LNCAP (cell line): ENCODE measurements around the gene CALHM3.

Source experiments
- TF ChIP-seq, protein P1 (sequence below): fragments of 450-650 bp; IDR thresholded peaks from 2 replicates; pipeline ENCODE4 v1.5.1; 2017; ENCODE audit warnings: mild to moderate bottlenecking

The CALHM3 gene

GRCh38 chr10:103513380-103514060 lies 34.5 kb upstream of the CALHM3 start:
- TF ChIP-seq, protein P1, sequence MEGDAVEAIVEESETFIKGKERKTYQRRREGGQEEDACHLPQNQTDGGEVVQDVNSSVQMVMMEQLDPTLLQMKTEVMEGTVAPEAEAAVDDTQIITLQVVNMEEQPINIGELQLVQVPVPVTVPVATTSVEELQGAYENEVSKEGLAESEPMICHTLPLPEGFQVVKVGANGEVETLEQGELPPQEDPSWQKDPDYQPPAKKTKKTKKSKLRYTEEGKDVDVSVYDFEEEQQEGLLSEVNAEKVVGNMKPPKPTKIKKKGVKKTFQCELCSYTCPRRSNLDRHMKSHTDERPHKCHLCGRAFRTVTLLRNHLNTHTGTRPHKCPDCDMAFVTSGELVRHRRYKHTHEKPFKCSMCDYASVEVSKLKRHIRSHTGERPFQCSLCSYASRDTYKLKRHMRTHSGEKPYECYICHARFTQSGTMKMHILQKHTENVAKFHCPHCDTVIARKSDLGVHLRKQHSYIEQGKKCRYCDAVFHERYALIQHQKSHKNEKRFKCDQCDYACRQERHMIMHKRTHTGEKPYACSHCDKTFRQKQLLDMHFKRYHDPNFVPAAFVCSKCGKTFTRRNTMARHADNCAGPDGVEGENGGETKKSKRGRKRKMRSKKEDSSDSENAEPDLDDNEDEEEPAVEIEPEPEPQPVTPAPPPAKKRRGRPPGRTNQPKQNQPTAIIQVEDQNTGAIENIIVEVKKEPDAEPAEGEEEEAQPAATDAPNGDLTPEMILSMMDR: no peak

DNA sequence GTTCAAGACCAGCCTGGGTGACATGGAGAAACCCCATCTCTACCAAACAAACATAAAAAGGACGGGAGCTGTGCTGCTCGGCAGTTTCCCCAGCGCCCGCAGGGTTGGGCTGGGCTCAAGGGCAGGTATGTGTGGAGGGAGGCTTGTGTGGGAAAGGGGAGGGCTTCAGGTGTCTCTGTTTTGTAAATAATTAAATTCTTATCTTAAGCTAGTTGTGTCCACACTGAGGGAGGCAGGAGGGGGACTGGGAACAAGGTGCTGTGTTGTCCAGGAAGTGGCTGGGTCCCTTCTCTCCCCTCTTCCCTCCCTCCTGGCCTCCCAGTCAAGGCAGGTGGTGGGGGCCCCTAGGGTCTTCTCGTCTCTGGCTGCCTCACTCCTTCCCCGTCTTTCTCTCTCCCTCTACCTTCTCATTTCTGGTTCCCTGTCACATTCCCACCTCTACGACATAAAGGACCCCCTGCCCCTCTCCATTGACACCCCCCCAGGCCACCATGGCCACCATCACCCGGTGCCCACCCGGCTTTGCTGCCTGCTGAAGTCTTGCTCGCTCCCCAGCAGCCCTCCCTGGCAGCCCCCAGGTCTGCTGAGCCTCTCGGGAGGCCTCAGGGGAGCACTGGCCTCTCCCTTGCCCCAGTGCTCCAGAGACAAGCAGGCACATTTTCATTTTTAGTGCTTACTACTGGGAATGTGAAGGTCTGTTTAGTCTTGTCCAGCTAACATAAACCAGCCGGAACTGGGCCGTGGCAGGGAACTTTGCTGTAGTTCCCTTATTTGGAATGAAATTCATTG lies 33.7 kb upstream of the CALHM3 start:
- TF ChIP-seq, protein P1: no peak

DNA sequence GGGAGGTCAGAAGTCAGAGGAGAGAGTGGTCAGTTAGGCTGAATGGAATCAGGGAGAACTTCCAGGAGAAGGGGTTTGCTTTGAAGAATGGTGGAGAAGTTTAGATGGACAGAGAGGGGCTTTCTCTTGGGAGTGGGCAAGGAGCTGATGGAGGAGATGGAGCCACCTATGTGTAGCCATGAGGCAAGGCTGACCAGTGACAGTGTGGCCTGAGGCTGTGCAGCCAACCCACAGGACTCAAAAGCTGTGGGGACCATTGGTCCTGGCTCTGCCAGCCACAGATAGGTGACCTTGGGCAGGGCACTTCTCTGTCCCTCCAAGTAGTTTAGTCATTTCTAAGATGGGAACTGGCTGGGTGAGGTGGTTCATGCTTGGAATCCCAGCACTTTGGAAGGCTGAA lies 33.1 kb upstream of the CALHM3 start:
- TF ChIP-seq, protein P1: no peak

- TF ChIP-seq, protein P1: no peak
Measured at GRCh38 chr10:103510791-103511752, 32.0 kb upstream of the CALHM3 start.

GRCh38 chr10:103510046-103510685 lies 31.1 kb upstream of the CALHM3 start:
- TF ChIP-seq, protein P1: no peak

DNA sequence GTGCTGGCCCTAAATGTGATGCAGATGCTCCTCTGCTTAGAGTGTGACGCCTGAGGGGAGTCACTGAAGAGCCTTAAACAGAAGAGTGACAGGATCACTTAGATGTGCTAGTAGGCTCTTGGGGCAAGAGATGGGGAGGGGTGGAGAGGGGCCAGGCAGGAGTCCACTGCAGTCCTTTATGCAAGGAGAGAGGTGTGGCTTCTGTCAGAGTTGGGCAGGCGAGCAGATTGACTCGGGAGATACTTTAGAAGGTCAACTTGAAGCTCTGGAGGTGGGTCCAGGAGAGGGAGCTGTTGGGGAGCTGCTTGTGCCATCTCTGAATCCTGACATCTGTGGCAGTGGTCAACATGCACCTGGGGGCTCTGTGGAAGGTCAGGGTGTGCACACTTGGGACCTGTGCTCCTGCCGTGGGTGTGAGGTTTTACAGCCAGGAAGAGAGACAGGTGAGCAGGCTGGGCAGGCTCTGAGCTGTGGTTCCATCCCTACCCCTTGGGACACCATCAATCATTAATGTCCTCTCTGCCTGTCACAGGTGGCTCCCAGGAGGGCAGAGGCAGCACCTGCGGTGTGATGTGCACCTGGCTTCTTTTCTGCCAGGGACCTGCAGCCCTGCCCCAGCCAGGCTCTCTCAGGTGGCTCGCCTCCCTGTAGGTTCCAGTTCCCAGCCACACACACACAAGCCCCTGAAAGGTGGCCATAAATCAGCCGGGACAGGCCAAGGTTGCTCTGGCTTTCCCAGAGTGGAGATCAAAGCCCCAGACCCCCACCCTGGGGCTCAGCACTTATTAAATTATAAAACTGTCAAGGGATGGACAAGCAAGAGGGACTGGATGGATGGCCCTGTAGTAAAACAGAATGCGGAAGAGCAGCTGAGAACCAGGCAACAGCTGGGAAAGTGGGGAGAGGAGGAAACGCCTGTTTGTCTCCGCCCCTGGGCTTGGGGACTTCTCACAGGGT lies 28.5 kb upstream of the CALHM3 start:
- TF ChIP-seq, protein P1: no peak
